ENCODE measurements around the gene GPR171.

- TF ChIP-seq CTCF (conservative IDR thresholded peaks at IDR 0.05) (no peak), ZFX (IDR thresholded peaks at IDR 0.05) (no peak)
Measured at GRCh38 chr3:151155409-151156128, 47.4 kb downstream of the GPR171 start.
